ENCODE data around the gene ADAMTS12.

DNA sequence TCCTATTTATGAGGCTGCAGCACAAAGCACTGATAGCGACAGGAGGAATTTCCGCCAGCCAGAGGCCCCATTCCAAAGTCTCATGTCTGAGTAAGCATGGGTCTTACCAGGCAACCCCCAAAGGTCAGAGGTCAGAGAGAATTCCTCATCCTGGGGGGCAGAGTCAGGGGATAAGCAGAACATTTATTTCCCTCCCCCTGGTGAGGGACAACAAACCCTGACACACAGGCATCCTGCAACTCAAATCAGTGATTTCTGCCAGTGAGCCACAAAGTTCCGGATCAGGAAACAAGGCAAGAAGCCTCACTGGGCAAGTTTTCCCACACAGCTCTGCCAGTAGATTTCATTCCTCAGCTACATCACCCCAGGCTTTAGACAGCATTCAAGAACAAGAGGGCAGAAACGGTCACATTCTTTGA, 37.0 kb downstream of the ADAMTS12 start:
- TF ChIP-seq, protein P1, sequence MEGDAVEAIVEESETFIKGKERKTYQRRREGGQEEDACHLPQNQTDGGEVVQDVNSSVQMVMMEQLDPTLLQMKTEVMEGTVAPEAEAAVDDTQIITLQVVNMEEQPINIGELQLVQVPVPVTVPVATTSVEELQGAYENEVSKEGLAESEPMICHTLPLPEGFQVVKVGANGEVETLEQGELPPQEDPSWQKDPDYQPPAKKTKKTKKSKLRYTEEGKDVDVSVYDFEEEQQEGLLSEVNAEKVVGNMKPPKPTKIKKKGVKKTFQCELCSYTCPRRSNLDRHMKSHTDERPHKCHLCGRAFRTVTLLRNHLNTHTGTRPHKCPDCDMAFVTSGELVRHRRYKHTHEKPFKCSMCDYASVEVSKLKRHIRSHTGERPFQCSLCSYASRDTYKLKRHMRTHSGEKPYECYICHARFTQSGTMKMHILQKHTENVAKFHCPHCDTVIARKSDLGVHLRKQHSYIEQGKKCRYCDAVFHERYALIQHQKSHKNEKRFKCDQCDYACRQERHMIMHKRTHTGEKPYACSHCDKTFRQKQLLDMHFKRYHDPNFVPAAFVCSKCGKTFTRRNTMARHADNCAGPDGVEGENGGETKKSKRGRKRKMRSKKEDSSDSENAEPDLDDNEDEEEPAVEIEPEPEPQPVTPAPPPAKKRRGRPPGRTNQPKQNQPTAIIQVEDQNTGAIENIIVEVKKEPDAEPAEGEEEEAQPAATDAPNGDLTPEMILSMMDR (conservative IDR thresholded peaks at IDR 0.05 in 1 of 2, IDR thresholded peaks at IDR 0.05 in 1 of 2; ENCODE audit: extremely low read depth in 1 of 2, insufficient read depth in 1 of 2, low read depth in 1 of 2, low read length in 2 of 2): no peak
- TF ChIP-seq EZH2 (IDR thresholded peaks at IDR 0.05; ENCODE audit: borderline replicate concordance, low read length): no peak
